DLD1 (cell line): ENCODE results near the gene PHF21A.
"Not testable (repeated sequence)": the region's sequence is repeated elsewhere in the genome, so short reads cannot be mapped to it uniquely, and the experiment has no call there.

Source experiments
- in situ Hi-C: cut with HindIII; loops from 2 replicates; pipeline ENCODE4 v1.10.0; 2017; ENCODE audit warnings: low sequenced_read_pairs

PHF21A gene

DNA sequence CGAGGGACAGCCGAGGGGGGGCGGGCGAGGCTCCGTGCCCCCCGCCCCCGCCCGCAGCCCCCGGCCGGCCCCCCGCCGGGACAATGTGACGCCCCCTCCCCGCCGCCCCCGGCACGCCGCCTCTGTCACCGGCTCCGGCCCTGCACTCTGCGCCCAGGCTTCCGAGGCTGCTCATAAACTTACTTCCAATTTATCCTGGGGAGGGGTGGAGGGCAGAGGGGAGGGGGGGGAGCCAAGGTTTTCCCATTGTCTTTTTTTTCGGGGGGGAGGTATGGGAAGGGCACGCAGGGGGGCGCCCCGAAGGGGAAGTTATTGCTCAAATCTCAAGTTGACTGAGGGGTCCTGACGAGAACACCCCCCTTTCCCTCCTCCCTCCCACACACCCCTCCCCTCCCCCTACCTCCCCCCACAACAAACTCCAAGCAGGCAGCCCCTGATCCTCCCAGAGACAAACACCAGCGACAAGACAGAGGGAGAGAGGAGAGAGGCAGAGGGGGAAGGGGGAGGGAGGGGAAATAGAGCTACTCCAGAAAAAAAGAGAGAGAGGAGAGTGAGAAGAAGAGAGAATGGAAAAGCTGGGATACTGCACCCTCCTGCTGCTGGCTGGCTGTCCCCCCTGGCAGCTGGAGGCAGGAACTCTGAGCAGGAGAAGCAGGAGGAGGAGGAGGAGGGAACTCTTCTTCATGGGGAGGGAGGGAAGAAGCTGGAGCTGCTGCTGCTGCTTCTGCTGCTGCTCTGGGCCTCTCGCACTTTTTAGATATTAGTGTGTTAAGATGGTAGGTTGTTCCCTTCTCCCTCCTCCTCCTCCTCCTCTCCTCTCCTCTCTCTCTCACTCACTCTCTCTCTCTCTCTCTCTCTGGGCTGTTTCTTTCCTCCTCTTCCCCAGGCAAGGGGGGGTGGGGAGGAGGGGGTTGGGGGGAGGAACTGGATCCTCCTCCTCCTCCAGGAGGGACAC lies 631 bp downstream of the PHF21A start:
- in situ Hi-C loops, result no loop called here

DNA sequence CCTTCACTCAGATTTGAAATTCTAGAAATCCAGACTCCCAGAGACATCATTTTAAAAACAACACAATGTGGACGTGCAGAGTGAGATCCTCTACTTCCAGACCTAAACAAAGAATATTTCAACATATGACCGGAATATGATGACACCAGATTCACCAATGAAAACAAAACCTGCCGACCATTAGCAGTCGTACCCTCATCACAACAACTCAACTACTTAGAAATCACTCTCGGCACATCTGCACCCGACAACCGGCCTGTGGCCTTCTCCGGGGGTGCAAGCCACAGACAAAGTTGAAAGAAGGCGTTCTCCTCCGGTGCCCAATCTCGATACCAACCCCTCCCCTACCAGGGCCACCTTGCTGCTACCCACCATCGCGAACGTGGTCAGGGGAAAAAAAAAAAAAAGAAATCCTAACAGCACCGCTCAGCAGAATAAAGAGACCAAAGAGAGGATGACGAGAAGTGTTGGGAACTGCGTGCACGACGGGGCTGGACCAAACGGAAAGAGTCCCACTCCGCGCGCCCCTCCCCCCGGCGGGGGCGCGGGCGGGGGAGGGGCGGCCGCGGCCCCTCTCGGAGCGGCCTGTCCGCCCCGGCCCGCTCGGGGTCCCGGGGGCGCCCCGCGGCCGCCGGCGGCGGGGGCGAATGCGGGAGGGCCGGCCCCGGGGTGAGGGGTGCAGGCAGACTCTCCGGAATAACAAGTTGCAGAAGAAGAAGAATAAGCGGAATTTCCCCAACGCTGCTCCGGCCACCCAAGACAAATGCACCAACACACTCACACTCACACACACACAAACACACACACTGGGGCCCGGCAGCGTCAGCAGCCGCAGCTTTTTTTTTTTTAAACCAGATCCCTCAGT lies 1.7 kb downstream of the PHF21A start:
- in situ Hi-C loops, result no loop called here

DNA sequence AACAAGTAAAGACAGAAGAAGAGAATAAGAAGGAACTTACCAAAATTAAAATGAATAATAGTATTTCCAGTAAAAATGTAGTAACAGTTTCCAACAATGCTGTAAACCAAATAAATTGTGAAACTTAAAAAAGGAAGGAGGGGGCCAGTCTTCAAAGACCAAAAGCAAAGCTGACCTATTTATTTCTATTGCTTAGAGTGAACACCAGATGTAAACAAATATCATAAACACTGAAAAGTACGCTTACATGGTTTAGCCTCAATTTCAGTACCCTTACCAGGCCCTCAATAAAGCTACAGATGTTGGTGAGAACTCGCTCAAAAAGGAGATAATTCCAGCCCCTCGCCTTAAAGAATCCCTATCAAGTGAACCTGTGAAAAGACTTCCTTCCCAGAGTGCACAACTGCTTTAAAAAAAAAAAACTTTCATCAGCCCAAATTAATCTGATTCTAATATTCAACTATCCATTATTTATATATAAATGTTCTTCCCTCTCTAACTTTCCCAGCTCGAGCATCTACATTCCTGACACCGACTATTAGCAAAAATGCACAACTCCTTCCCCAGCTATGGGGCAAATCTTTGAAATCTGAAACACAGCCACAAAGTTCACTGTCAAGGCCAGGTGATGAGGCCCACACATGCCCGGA lies 2.4 kb downstream of the PHF21A start:
- in situ Hi-C loops, result no loop called here

DNA sequence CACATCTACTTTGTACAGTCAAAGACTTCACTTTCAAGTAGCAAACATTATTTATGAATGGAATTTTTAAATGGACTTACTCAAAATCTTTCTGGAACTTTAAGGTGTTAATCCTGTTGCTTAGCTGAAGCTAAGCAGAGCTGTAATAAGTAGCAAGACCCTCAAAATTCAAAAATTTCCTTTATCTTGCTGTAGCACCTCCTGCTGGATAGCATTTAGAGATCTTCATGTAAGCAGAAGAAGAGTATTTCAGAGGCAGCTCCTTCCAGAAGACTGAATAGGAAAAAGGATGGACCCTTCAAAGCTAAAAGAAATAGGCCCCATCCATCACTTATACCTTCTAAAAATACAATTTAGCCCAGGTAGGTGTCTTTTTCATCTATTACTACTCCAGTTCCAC lies 3.4 kb downstream of the PHF21A start:
- in situ Hi-C loops, result no loop called here

DNA sequence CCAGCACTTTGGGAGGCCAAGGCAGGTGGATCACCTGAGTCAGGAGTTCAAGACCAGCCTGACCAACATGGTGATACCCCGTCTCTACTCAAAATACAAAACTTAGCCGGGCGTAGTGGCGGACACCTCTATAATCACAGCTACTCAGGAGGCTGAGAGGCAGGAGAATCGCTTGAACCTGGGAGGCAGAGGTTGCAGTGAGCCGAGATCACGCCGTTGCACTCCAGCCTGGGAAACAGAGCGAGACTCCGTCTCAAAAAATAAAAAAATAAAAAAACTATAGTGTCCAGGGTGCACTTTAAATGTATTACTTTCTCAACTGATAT lies 4.6 kb downstream of the PHF21A start:
- in situ Hi-C loops, result not testable (repeated sequence)

DNA sequence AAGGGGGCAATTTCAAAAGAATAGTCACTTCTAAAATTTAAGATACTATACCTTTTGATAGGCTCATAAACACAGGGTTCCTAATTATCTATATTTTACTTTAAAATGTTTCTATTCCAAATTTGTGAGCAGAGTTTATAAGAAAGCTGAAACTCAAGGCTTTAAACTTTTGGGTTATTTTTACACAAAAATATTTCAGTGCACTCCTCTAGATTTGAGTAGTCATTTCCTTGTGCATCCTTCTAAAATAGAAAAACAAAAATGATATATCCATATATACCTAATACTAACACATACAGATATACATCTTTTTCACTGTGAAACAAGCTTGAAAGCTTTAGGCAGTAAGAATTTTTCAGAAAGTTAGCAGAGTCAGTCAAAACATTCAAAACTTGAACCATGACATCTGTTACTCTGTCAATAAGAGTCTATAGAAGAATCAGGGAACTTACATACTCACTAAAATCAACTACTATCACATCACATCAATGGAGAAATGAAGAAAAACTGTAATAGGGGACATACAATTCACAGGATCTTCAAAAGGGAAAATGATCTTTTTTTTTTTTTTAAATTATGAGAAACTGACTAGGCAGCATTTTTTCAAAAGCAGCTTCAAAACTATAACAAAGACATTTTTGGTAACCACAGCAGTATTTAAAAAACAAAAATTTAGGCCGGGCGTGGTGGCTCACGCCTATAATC lies 5.1 kb downstream of the PHF21A start:
- in situ Hi-C loops, result no loop called here

DNA sequence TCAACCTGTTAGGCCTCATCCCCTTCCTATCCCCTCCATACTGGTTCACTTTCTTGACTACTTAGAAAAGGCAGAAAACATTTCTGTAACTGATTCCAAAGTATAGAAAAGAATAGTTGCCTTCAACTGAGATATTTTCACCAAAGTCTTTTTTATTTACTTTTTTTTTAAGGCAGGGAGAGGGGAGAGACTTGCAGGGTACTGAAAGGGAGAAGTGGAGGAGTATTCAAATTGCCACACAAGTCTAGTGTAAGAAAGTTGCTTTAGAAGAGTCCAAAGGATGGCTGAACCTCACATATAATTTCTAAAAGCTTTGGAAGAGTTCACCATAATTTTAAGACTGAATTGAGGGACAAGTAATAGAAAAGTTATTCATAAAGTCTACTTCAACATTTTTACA lies 6.3 kb downstream of the PHF21A start:
- in situ Hi-C loops, result no loop called here

DNA sequence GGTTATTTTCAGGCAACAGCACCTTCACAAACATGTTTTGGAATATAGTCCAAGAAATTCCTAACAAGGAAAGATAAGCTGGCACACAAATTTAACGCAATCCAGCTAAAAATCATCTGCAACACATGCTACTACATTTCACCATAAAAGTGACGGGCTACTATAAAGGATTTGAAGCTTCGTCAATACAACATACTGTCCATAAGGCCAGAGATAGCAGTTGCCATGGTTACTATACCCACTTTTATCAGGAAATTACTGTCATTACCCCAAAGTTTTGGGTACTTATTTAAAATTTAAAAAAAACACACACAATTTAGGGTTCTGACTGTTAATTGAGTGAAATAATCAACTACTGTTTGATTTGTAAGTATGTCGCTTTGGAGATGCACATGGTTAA lies 6.9 kb downstream of the PHF21A start:
- in situ Hi-C loops, result no loop called here

DNA sequence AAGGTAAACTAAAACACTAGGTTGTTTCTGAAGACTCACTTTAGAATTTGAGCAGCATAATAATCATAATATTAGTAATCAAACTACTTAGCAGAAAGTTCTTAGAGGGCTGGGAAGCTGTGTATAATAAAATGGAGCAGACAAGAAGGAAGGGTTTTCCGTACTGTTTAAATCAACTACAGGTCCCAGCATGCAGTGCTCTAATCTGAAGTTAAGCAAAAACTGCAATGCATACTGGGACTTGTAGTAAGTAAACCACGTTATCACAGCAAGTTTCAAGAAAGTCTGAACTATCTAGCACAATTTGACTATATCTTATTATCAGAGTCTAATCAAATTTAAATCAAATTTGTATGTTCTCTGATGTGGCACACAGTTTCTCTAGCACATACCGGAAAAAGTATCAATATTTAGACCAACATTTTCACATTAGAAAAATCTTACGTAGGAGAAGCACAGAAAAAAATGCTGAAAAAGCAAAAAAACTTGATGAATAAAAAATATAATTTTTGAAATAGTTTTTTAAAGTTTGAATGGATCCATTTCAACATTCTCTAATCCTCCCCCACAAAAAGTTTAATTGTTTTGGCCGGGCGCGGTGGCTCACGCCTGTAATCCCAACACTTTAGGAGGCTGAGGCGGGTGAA lies 8.2 kb downstream of the PHF21A start:
- in situ Hi-C loops, result no loop called here

DNA sequence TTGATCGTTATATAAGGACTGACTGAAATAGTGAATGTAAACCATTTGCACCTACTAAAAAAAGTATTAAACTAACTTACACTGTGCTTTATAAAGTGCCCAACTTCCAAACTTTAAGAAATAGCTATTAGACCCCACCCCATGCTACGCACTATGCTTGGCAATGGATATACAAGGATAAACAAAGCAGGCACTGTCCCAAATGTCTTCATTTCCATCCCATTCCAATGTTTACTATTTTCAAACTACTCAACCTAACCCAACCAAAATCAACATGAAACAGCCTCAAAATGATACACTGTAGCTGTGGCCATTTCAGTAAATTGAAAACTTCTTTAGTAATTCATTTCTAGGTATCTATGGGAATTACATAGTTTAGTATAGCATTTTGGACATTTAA lies 12.5 kb downstream of the PHF21A start:
- in situ Hi-C loops, result no loop called here

DNA sequence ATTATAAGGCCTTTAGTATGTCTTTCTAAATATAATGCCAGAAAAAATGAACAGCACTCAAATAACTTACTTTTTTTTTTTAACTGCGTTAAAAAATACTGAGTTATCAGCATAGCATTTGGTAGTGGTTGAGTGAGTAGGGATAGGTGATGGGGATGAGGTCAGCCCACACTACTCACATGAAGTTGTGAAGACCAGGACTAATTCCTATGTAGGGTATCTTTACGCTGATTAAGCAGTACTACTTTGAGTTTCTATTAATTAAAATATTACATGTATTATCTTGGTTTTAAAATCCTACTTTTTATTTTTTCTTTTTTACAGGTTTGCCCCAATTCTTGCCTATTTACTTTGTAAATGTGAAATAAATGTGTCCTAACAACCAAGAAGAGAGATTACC lies 13.5 kb downstream of the PHF21A start:
- in situ Hi-C loops, result no loop called here

DNA sequence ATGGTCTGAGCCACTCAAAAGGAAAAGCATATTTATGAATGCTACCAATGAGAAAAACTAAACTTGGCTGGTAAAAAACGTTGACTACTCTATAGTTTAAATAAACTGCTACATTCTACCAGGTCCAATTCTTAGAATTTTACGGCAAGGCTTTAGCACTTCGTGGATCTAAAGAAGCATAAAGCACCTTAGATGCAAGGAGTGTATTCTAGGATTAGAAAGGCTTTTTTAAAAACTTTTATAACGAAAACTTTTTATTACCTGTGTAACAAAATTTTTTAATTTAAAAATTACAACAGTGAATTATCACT lies 13.9 kb downstream of the PHF21A start:
- in situ Hi-C loops, result no loop called here

DNA sequence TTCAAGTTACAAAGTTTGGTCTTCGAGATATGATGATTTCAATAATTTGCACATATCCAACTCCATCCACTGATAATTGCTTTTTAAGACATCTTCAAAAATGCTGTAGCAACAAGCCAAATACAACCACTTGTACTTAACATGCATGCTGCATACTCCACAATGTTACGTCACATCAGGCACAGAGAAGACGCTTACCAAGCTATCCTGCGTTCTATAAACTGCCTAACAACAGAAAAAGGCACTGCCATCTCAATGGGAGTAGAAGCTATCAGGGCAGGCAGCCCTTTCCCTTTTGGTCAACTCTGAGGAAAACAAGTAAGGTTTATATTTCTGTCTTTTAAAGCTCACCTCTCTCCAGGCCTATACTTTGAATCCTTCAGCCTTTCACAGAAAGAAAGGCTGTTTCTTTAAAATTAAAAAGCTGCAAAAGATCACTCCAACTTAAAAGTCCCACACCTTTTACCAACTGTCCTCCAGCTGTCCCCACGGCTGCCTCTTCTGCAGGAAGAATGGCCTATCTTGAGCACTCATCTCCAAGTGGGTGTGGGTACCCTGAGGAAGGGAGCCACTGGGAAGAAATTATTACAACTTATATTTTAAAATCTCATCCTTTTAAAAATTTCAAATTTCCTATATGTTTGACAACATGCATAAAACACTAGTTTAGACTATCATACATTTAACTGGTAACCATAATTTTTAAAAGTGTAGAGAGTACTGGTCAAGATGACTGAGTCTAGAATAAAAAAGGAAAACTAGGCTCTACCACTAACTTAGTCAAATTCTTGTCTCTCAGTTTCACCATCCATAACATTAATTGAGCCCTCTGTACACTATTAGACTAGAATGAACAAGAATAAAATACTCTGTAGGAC lies 14.5 kb downstream of the PHF21A start:
- in situ Hi-C loops, result no loop called here

DNA sequence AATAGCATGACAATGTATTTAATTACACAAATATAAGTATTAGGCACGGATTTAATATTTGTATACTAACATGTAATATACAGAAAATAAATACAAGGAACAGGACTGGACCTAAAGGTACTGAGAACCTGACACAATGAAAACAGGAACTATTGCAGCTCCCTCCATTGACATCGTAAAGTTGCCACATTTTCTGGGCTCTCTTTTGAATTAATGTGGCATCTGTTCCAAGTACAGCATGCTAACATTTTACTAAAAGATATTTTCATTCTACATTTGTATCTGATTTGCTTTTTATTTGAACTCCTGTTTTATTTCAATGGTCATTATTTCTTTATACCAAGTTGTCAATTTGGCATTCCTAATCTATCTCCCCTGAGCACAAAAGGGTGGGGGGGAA lies 15.3 kb downstream of the PHF21A start:
- in situ Hi-C loops, result no loop called here

DNA sequence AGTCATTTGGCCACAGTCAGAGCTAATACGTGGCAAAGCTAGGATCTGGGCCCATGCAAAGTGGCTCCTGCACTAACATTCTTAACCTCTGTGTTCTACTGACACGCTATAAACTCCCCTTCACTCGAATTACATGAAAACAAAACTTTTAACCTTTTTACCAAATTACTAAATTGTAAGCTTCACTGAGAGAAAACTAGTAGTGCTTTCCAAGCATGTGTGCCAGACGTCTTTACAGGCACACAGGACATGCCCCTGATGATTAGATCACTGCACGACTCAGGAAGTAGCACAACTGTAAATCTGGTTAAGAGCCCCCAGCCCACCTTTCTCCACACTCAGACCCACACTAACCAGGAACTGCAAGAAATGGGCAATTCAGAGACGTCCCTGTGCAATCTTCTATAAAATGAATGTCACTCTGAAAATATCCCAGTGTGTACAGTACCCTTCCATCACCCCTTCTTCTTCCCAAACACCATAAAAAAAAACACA lies 16.1 kb downstream of the PHF21A start:
- in situ Hi-C loops, result no loop called here

DNA sequence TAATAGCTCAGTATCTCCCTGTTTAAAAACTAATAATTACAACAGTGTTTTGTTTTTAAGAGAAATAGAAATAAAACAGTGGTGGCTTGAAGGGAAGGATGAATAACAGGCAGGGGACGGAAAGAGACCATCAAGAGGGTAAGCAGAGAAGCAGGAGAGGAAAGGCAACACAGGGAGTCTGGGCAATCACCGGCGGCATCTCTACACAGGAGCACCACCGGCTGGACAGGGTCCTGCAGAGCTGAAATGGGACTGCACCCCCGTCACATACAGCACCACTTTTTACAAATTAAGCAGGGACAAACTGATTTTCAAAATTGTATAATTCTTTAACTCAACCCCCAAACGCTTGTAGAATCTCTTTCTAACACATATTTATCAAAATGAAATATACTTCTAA lies 18.4 kb downstream of the PHF21A start:
- in situ Hi-C loops, result no loop called here

DNA sequence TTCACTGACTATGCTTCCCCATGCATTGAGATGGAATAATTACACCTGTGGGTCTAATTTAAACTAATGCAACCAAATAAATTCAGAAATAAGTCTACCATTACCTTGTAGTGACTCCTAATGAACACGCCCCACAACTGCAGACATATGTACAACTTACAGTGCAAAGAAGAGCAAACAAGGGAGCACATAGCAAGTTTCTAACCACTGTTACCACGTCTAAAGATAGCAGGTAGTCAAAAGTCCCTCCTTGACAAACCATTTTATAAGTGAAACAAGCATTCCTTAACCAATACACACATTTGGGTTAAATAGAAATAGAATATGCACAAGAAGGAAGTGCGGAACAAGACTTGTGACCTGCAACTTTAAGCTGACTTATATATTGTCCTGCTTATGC lies 20.6 kb downstream of the PHF21A start:
- in situ Hi-C loops, result no loop called here

DNA sequence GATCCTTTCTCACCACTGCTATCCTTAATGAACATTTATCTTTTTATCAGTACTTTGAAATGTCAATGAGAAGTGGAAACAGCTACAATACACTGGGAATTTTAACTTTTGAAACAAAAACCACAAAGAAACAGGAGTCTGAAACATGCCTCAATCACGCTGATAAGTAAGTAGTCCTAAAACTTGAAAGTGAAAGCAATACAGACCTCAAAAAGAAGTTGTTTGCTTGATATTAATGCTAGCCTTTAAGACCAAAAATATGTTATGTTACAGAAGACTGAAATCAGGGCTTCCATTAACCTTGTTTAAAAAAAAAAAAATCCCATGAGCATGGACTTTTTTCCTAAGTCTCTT lies 21.3 kb downstream of the PHF21A start:
- in situ Hi-C loops, result no loop called here

DNA sequence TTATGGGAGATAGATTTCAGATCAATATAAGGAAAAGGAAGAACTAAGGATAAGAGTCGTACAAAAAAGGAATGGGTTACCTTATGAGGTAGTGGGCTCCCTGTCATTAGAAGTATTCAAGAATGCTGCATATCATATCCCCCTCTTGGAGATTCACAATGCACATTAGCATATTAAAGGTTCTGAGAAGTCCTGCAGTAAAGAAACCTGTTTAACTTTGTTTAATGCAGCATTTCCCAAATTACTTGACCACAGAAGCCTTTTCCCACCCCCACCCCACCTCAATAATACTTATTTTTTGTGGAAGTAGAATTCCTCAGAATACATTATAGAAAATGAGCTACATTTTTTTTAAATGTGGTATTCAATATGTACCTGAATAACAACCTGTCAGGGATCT lies 30.9 kb downstream of the PHF21A start:
- in situ Hi-C loops, result no loop called here

DNA sequence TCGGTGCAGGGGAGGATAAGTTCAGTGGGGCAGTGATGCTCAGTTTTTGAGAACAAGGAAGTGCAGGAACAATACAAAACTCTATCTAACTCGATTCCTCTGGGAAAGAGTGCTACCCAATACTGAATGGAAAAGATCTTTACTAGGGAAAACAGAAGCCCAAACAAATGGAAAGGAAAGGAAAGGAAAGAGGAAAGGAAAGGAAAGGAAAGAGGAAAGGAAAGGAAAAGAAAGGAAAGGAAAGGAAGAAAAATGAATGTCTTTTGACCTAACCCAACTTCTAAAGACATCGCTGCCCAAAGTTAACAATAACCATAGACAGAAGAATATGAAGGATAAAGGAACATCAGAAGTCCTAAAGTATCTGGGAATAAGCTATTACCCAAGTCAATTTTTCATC lies 41.6 kb downstream of the PHF21A start:
- in situ Hi-C loops, result no loop called here
